Upper lobe of right lung (tissue), 1 donor: ENCODE results near the gene SLC8A3. TPM values are rescaled to one million over a fixed set of nuclear protein-coding genes. Genes with fewer than 3 reads are reported as not detected.

Source experiments
- ATAC-seq: fragments of 200-7000 bp; cut with Tn5 transposase; one replicate; pipeline ENCODE4 v1.9.1; 2020; ENCODE audit warnings: mild to moderate bottlenecking, moderate library complexity
- DNase-seq: peaks from one replicate; pipeline ENCODE4 v3.0.0-alpha.2; 2020
- H3K27ac ChIP-seq: fragments of 200-600 bp; one replicate; pipeline ENCODE4 v1.8.0; 2022
- H3K27me3 ChIP-seq: fragments of 200-600 bp; one replicate; pipeline ENCODE4 v1.8.0; 2022; ENCODE audit warnings: mild to moderate bottlenecking
- H3K36me3 ChIP-seq: fragments of 200-600 bp; one replicate; pipeline ENCODE4 v1.8.0; 2022
- H3K4me1 ChIP-seq: fragments of 200-600 bp; one replicate; pipeline ENCODE4 v1.8.0; 2022
- H3K4me3 ChIP-seq: fragments of 200-600 bp; one replicate; pipeline ENCODE4 v1.8.0; 2022; ENCODE audit warnings: mild to moderate bottlenecking
- H3K9me3 ChIP-seq: fragments of 200-600 bp; one replicate; pipeline ENCODE4 v1.8.0; 2022
- intact Hi-C: fragments of 100-400 bp; cut with DNase I; formaldehyde crosslinking; loops from one replicate; pipeline ENCODE4 v1.11.0; 2022
- total RNA-seq: library from RNA; stranded (reverse); fragmentation: NEBNext Ultra II Directional; extraction: Animal tissue kit (Norgen Biotek cat#: 25700); gene quantifications from one replicate; pipeline ENCODE4 v1.2.1, GENCODE V29; 2021
- TF ChIP-seq, protein P1 (sequence below): fragments of 200-600 bp; IDR thresholded peaks from one replicate; pipeline ENCODE4 v1.8.0; 2022; ENCODE audit warnings: antibody characterized with exemption
- donor health status: DM: no; HTN: yes; CAD: no; lungs with severe emphysema.

SLC8A3 gene
- total RNA-seq, 1 donor from 2014 or later: 1.8 TPM

DNA sequence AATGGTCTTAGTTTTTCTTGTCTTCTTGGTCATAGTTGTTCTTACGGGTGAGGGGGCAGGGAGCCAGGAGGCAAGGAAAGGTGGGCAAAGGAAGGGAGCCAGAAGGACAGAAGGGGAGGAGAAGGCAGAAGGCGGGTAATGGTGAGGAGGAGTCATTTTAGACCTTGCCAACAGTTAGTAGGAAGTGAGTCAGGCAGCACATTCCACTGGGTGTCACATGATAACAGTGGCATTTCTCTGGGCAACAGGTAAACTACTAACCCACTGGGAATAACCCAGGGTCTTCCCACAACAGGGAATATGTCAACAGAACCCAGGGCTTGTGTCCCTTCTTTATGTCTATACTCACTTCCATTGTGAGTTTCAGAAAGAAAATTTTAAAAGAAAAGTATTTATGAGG lies 127.6 kb downstream of the SLC8A3 start:
- Histone ChIP-seq H3K27me3 (peaks cover 17% of the 10 kb centered on the region), H3K36me3 (no peaks in the 10 kb centered on the region), H3K9me3 (no peaks in the 10 kb centered on the region), H3K4me3 (no peak overlapping the region), H3K27ac (no peak overlapping the region), H3K4me1 (no peaks in the 10 kb centered on the region)
- TF ChIP-seq, protein P1, sequence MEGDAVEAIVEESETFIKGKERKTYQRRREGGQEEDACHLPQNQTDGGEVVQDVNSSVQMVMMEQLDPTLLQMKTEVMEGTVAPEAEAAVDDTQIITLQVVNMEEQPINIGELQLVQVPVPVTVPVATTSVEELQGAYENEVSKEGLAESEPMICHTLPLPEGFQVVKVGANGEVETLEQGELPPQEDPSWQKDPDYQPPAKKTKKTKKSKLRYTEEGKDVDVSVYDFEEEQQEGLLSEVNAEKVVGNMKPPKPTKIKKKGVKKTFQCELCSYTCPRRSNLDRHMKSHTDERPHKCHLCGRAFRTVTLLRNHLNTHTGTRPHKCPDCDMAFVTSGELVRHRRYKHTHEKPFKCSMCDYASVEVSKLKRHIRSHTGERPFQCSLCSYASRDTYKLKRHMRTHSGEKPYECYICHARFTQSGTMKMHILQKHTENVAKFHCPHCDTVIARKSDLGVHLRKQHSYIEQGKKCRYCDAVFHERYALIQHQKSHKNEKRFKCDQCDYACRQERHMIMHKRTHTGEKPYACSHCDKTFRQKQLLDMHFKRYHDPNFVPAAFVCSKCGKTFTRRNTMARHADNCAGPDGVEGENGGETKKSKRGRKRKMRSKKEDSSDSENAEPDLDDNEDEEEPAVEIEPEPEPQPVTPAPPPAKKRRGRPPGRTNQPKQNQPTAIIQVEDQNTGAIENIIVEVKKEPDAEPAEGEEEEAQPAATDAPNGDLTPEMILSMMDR: no peak
- intact Hi-C loops: no loop called here
- no peak for DNase-seq
- ATAC-seq: no peak

DNA sequence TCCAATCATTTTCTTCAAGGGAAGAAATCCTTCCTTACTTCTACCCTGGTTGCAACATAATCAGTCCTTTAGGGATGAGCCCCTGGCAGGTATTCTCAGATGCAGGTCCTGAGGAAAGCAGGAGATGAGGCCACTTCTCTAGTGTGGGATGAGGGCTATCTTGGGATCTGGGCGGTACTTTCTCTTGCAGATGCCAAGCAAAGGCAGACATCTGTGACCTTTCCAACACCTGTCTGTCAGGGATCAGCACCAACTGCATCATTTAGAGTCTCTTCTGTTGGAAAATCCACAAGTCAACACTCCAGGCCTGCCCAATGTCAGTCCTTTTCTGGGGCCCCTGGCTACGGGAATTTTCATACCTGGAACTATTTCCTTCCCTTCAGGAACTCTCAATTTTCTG lies 129.2 kb downstream of the SLC8A3 start:
- TF ChIP-seq, protein P1: no peak
- ATAC-seq (no peak), DNase-seq (no peak)
- H3K4me3 ChIP-seq: no peak overlapping the region
- H3K9me3 ChIP-seq: no peaks in the 10 kb centered on the region
- intact Hi-C loops: no loop called here
- H3K27me3 ChIP-seq: peaks cover 15% of the 10 kb centered on the region
- H3K36me3 ChIP-seq: no peaks in the 10 kb centered on the region
- H3K27ac ChIP-seq: no peak overlapping the region
- no peaks in the 10 kb centered on the region for H3K4me1 ChIP-seq

DNA sequence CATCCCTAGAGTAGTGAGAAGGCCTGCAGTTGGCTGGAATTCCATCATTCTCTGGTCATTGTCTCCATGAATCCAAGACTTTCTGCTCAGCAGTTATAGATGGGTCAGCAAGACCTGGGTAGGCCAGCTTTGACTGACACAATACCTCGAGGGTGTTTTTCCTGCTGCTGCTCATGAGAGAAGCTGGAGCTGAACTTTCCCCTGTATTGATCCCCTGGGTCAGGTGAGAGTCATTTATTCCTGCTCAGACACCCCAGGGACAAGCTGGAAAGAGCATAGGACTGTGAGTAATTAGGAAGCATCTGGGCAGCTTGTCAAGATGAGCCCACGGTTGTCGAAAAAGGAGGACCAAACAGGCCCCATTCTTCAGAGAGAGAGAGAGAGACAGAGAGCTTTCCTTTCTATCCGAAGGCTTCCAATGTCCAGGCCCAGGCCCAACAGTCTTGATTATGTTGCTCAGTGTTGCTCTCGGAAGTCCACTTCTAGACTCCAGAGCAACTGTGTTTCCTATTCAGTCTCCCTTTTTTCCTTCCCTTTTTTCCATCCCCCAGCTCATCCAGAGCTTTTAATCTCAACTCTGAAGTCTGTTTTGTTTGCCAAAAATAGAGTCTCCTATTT lies 131.1 kb downstream of the SLC8A3 start:
- intact Hi-C loops: no loop called here
- Histone ChIP-seq H3K36me3 (no peaks in the 10 kb centered on the region), H3K27me3 (peaks cover 15% of the 10 kb centered on the region), H3K27ac (no peak overlapping the region), H3K4me3 (no peak overlapping the region), H3K9me3 (no peaks in the 10 kb centered on the region), H3K4me1 (no peaks in the 10 kb centered on the region)
- TF ChIP-seq, protein P1: no peak
- DNase-seq: no peak
- no peak for ATAC-seq

DNA sequence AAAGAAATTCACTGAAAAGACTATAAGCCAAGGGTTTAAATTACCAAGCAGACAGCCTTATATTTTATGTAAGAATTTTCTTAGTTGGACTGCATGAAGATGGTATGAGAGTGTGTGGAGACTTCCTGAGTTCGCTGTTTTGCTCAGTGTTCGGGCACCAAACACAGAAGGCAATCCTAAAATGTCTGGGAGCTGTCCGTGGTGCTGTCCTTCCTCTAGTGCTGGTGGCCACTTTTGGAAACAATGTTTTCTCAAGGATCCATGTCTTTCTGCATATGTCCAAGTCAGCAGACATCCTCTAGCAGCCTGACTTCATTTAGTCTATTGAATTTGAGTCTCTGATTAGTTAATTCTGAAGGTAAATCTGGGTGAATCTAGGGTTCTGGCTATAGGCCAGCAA lies 135.8 kb downstream of the SLC8A3 start:
- ATAC-seq (no peak), DNase-seq (no peak)
- intact Hi-C loops: no loop called here
- H3K9me3 ChIP-seq: no peaks in the 10 kb centered on the region
- no peaks in the 10 kb centered on the region for H3K4me1 ChIP-seq
- no peaks in the 10 kb centered on the region for H3K36me3 ChIP-seq
- H3K27me3 ChIP-seq: no peaks in the 10 kb centered on the region
- no peak overlapping the region for H3K27ac ChIP-seq
- H3K4me3 ChIP-seq: no peak overlapping the region
- TF ChIP-seq, protein P1: no peak

DNA sequence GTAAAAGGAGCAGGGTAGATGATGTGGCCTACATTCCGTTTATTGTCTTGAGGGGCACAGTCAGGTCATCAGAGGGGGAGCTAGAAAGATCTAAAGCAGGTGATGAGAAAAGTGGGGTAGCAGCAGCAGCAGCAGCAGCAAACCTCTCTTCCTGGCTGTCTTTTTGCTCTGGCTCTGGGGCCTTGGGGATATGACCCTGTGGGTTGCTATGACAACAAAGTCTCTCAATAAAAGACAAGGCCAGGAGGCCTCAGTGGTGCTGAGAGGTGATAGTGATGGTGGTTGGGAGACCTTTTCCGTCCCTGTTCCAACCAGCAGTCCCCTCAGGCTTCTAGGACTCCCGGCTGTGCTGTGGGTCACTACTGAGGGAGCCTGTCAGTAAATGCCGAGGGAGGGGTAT lies 138.6 kb downstream of the SLC8A3 start:
- Histone ChIP-seq H3K4me1 (no peaks in the 10 kb centered on the region), H3K4me3 (no peak overlapping the region), H3K27ac (no peak overlapping the region), H3K27me3 (peaks cover 6% of the 10 kb centered on the region), H3K9me3 (no peaks in the 10 kb centered on the region), H3K36me3 (no peaks in the 10 kb centered on the region)
- DNase-seq: no peak
- intact Hi-C loops: no loop called here
- TF ChIP-seq, protein P1: no peak
- ATAC-seq: no peak

DNA sequence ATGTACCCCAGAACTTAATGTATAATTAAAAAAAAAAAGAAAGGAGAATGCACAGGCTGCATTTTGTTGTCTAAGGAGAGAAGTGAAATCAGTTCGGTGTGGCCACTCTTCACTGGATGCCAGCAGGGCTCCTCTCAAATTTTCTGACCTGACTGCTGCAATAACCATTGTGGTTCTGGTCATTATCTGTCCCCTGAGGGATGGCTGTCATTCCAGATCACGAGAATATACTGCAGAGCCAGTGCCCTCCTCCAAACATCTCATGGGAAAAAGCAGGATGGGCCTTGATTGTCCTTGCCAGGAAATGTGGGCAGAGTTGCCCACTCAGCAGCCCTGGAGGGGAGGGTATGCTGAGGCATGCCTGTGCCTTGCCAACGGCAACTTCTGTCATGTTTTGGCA lies 139.1 kb downstream of the SLC8A3 start:
- peaks cover 10% of the 10 kb centered on the region for H3K27me3 ChIP-seq
- intact Hi-C loops: no loop called here
- ATAC-seq (no peak), DNase-seq (no peak)
- no peaks in the 10 kb centered on the region for H3K36me3 ChIP-seq
- no peak overlapping the region for H3K27ac ChIP-seq
- no peaks in the 10 kb centered on the region for H3K4me1 ChIP-seq
- TF ChIP-seq, protein P1: no peak
- no peak overlapping the region for H3K4me3 ChIP-seq
- H3K9me3 ChIP-seq: no peaks in the 10 kb centered on the region
